ENCODE results near the gene ENOX1. TPM values are rescaled to one million over a fixed set of nuclear protein-coding genes. Genes with fewer than 3 reads are reported as not detected.

The ENOX1 gene
- total RNA-seq, 3 donors from 2014 or later (not counting 1 experiment from before 2014, with no cell fraction given): not detected

- H3K36me3 ChIP-seq (ENCODE audit: control insufficient read depth, insufficient read depth, low read length): no peaks in the 10 kb centered on the region
- WGBS (ENCODE audit: insufficient coverage): under 1% methylated on average over 28 of the region's 28 CpGs
- DNase-seq (no peak), ATAC-seq (peak in 1 of 3 donors; percentile 13)
- peaks cover 9% of the 10 kb centered on the region for H3K4me1 ChIP-seq (ENCODE audit: control insufficient read depth, insufficient read depth, low read length)
- peak overlapping the region; percentile 50 for H3K4me3 Mint-ChIP-seq
- TF ChIP-seq, protein P1, sequence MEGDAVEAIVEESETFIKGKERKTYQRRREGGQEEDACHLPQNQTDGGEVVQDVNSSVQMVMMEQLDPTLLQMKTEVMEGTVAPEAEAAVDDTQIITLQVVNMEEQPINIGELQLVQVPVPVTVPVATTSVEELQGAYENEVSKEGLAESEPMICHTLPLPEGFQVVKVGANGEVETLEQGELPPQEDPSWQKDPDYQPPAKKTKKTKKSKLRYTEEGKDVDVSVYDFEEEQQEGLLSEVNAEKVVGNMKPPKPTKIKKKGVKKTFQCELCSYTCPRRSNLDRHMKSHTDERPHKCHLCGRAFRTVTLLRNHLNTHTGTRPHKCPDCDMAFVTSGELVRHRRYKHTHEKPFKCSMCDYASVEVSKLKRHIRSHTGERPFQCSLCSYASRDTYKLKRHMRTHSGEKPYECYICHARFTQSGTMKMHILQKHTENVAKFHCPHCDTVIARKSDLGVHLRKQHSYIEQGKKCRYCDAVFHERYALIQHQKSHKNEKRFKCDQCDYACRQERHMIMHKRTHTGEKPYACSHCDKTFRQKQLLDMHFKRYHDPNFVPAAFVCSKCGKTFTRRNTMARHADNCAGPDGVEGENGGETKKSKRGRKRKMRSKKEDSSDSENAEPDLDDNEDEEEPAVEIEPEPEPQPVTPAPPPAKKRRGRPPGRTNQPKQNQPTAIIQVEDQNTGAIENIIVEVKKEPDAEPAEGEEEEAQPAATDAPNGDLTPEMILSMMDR (IDR thresholded peaks at IDR 0.05): no peak
- H3K27ac ChIP-seq (ENCODE audit: low read length): no peak overlapping the region
- intact Hi-C loops (cut with micrococcal nuclease): no loop called here
- no peaks in the 10 kb centered on the region for H3K9me3 Mint-ChIP-seq
- H3K9me3 ChIP-seq (ENCODE audit: control insufficient read depth, insufficient read depth, low read length): no peaks in the 10 kb centered on the region
- H3K36me3 Mint-ChIP-seq: no peaks in the 10 kb centered on the region
- no peak overlapping the region for H3K27ac Mint-ChIP-seq
- H3K4me1 Mint-ChIP-seq: peaks cover 0 to 5% of the 10 kb centered on the region in 2 donors
- H3K4me3 ChIP-seq (ENCODE audit: low read length): no peak overlapping the region
- H3K27me3 ChIP-seq (ENCODE audit: control insufficient read depth, insufficient read depth, low read length): peaks cover 13% of the 10 kb centered on the region
- peaks cover 25 to 38% of the 10 kb centered on the region in 2 donors for H3K27me3 Mint-ChIP-seq (ENCODE audit: low read depth in 2 of 2)
Measured at GRCh38 chr13:43786472-43786765, 353 bp downstream of the ENOX1 start.

- Histone ChIP-seq H3K4me1 (ENCODE audit: control insufficient read depth, insufficient read depth, low read length) (peaks cover 9% of the 10 kb centered on the region), H3K9me3 (ENCODE audit: control insufficient read depth, insufficient read depth, low read length) (no peaks in the 10 kb centered on the region), H3K4me3 (ENCODE audit: low read length) (no peak overlapping the region), H3K27ac (ENCODE audit: low read length) (no peak overlapping the region), H3K27me3 (ENCODE audit: control insufficient read depth, insufficient read depth, low read length) (peaks cover 12% of the 10 kb centered on the region), H3K36me3 (ENCODE audit: control insufficient read depth, insufficient read depth, low read length) (no peaks in the 10 kb centered on the region)
- TF ChIP-seq, protein P1 (IDR thresholded peaks at IDR 0.05): no peak
- no peak for DNase-seq
- ATAC-seq: peak in 2 of 3 donors; percentile 26 to 29
- Mint-ChIP-seq H3K27me3 (ENCODE audit: low read depth in 2 of 2) (peaks cover 25 to 38% of the 10 kb centered on the region in 2 donors), H3K36me3 (no peaks in the 10 kb centered on the region), H3K27ac (no peak overlapping the region), H3K4me1 (peaks cover 0 to 5% of the 10 kb centered on the region in 2 donors), H3K9me3 (no peaks in the 10 kb centered on the region), H3K4me3 (peak overlapping the region; percentile 76)
- 1% methylated on average over 76 of the region's 76 CpGs for WGBS (ENCODE audit: insufficient coverage)
- intact Hi-C loops (cut with micrococcal nuclease): no loop called here
Measured at GRCh38 chr13:43785650-43786471, 911 bp downstream of the ENOX1 start.

GRCh38 chr13:43785261-43785649, 1.5 kb downstream of the ENOX1 start:
- Mint-ChIP-seq H3K4me3 (peak overlapping the region; percentile 64), H3K27me3 (ENCODE audit: low read depth in 2 of 2) (peaks cover 25 to 37% of the 10 kb centered on the region in 2 donors), H3K9me3 (no peaks in the 10 kb centered on the region), H3K36me3 (no peaks in the 10 kb centered on the region), H3K27ac (no peak overlapping the region), H3K4me1 (peaks cover 0 to 5% of the 10 kb centered on the region in 2 donors)
- Histone ChIP-seq H3K36me3 (ENCODE audit: control insufficient read depth, insufficient read depth, low read length) (no peaks in the 10 kb centered on the region), H3K9me3 (ENCODE audit: control insufficient read depth, insufficient read depth, low read length) (no peaks in the 10 kb centered on the region), H3K27me3 (ENCODE audit: control insufficient read depth, insufficient read depth, low read length) (peaks cover 10% of the 10 kb centered on the region), H3K27ac (ENCODE audit: low read length) (no peak overlapping the region), H3K4me1 (ENCODE audit: control insufficient read depth, insufficient read depth, low read length) (peaks cover 9% of the 10 kb centered on the region), H3K4me3 (ENCODE audit: low read length) (no peak overlapping the region)
- ATAC-seq (no peak), DNase-seq (no peak)
- TF ChIP-seq, protein P1 (IDR thresholded peaks at IDR 0.05): no peak
- intact Hi-C loops (cut with micrococcal nuclease): no loop called here
- WGBS (ENCODE audit: insufficient coverage): 73% methylated on average over 10 of the region's 10 CpGs
